SKM-1 treated with dmso at 0.1 percent for 144 hours (cell line): ENCODE data around the gene TRIP10.

Experiments used
- DNase-seq: peaks from one replicate; lab custom pipeline; 2025; ENCODE audit not compliant: unreplicated experiment; lab: John Stamatoyannopoulos, UW

Gene TRIP10

GRCh38 chr19:6725513-6726231 lies 13.8 kb upstream of the TRIP10 start:
- DNase-seq = no peak

DNA sequence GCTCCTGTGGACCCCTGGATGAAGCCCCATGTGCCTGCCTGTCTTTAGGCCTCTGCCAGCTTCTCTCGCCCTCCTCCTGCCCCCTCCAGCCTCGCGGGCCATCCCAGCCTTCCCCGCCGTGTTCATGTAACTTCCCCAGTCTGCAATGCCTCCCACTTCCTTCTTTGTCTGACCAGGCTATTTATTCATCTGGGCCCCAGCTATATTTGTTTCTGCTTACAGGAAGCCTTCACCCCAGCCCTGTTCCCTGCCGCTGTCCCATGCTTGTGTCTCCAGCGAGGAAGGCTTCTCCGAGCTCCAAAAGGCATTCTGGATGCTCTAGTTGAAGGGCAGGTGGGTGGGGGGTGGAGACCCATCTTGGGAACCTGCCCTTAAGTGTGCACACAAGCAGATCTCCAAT lies 11.1 kb upstream of the TRIP10 start:
- DNase-seq = peak; percentile 81

DNA sequence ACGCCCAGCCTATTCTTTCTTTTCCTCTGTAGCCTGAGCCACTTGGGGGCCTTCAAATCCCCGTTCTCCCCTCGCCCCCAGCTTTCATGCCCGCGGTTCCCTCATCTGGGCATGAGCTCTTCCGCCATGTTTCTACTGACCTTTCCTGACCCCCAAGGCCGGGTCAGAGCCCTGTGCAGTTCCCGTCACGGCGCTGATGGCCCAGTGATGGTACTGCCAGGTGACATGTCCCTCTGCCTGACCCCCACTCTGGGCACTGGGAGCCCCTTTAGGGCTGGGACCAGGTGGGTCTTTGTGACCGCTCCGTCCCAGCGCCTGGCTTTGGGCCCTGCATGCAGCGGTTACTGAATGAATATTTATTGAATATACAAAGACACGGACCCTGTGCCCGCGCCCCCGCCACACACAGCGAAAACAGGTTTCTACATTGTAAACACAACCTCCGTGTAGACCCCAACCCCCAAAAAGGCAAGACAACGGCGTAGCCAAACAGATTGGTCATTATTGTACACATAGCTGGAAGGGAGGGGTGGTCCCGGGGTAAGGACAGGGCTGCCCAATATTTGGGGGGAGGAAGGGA lies 9.8 kb upstream of the TRIP10 start:
- no peak for DNase-seq

GRCh38 chr19:6730153-6730804 lies 9.2 kb upstream of the TRIP10 start:
- DNase-seq = peak; percentile 15

DNA sequence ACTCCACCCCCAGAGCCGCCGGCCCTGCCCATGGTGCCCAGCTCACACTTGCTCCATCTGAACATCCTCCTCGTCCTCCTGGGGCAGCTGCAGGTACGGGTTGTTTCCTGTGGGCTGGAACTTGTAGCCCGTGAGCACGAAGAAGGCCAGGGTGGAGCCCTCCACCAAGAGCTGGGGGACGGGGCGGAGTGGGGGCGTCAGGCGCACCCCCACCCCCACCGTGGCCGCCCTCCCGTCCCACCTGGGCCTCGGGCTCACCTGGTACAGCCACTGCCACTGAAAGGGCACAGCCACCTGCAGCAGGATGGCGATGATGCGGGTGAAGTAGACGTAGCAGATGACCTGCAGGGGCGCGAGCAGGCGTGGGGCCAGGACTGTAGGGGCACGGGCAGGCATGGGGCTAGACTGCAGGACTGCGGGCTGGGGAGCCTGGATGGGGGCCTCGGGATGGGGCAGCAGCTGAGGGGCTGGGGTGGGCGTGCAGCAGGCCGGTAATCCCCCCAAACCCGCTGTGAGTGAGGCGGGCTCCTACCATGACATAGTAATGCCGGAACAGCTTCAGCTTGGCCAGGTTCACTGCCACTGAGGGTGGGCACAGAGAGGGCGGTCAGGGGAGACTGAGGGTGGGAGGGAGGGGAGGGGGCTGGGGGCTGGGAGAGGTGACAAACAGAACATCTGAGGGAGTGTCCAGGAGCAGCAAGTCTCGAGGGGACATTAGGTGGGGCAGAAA lies 8.4 kb upstream of the TRIP10 start:
- DNase-seq = no peak

GRCh38 chr19:6731822-6732221 lies 7.7 kb upstream of the TRIP10 start:
- no peak for DNase-seq

GRCh38 chr19:6732803-6733337 lies 6.6 kb upstream of the TRIP10 start:
- DNase-seq = no peak

- DNase-seq = no peak
Observed at GRCh38 chr19:6733338-6734095, 6.0 kb upstream of the TRIP10 start.

- no peak for DNase-seq
Observed at GRCh38 chr19:6734096-6734696, 5.3 kb upstream of the TRIP10 start.

DNA sequence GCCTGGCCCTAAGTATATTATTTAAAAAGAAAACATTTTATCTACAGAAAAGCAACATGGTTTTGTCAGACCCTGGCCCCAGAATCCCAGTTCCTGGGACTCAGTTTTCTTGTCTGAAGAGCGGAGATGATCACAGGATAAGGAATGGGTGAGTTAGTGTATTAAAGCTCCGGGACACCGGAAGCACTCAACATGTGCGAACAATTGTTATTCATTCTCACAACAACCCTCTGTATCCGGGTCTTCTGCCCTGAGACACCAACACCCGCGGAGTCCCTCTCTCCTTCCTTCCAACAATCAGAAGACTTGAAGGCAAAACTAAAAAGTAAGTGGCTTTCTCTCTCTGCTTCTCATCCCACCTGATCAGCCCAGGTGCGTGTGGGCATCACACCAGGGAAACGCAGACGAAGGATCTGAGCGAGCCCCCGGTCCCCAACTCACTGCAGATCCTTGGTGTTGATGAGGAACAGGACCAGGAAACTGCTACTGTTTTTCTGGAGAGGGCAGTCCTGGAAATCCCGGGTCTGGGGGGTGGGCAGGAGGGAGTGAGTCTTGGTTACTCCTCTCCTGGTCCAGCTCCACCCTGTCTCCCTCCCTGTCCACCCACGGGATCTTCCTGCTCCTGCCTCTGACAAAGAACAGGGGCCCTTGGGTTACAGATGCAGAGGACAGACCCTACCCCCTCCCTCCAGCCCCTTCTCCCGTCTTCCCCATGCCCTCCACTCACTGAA lies 4.1 kb upstream of the TRIP10 start:
- no peak for DNase-seq

DNA sequence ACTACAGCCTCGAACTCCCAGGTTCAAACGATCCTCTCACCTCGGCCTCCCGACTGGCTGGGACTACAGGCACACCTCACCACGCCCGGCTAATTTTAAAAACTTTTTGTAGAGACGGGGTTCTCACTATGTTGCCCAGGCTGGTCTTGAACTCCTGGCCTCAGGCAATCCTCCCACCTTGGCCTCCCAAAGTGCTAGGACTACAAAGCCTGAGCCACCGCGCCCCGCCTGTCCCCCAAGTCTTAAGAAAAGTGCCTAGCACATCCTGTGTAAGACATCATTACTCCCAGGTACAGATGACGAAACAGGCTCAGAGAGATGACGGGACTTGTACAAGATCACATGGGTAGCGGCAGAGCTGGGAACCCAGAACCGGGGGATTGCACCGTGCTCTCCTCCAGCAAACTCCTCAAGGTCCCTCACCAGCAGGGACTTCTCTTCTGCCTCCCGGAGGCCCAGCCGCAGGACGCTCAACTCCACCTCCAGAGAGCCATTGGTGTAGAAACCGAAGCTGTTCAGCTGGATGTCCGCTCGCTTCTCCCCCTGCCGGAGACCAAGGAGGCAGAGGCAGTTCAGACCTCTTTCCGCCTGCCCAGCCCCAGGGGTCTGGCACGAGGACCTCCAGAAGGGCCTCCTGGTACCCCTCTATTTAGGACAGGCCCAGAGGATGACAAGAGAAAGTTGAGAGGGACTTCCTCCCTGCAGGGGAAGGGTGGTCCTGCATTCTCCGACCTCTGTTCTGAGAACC lies 3.1 kb upstream of the TRIP10 start:
- peak; percentile 84 for DNase-seq

DNA sequence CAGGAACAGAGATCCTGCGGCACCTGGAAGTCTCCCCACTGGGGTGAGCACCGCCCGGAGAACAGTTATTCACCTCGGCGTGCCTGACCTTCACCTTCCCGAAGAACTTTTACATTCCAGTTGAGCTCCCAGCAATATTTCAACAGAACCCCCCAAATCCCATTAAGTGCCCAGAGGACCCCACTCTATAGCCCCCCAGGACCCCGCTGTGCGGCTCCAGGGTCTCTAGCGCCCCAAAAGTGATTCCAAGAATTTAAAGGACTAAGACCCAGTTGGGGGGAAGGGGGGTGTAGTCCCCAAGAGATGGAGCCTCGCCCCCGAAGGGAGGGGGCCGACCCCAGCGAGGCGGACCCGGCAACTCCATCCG lies 2.6 kb upstream of the TRIP10 start:
- no peak for DNase-seq

DNA sequence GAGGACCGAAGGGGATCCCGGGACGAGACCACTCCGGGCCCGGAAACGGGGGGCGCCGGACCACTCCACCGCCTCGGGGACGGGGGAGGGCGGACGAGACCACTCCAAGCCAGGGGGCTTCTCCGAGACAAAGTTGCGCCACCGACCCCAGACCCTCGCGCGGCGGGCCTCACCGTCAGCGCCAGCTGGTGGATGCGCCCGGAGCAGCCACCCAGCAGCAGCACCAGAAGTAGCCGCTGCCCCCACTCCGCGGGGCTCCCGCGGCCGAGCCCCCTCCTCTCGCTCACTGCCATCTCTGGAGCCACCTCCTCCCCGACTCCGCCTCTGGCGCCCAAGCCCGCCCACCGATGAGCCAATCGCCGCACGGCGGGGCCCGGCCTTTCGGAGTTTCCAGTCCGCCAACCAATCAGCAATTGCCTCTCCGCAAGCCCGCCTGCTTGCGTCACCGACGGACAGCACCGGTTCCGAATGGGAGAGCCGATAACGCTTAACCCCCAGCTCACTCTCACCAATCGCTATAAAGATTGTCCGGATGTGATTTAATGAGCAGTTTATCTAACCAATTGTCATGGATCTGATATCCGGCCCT lies 2.1 kb upstream of the TRIP10 start, which contains the start of gene GPR108:
GPR108 (minus strand) TSS at position 297 of the 589 bp plus-strand sequence; CDS start at position 293, 4 bp downstream.
- peak; percentile 100 for DNase-seq

DNA sequence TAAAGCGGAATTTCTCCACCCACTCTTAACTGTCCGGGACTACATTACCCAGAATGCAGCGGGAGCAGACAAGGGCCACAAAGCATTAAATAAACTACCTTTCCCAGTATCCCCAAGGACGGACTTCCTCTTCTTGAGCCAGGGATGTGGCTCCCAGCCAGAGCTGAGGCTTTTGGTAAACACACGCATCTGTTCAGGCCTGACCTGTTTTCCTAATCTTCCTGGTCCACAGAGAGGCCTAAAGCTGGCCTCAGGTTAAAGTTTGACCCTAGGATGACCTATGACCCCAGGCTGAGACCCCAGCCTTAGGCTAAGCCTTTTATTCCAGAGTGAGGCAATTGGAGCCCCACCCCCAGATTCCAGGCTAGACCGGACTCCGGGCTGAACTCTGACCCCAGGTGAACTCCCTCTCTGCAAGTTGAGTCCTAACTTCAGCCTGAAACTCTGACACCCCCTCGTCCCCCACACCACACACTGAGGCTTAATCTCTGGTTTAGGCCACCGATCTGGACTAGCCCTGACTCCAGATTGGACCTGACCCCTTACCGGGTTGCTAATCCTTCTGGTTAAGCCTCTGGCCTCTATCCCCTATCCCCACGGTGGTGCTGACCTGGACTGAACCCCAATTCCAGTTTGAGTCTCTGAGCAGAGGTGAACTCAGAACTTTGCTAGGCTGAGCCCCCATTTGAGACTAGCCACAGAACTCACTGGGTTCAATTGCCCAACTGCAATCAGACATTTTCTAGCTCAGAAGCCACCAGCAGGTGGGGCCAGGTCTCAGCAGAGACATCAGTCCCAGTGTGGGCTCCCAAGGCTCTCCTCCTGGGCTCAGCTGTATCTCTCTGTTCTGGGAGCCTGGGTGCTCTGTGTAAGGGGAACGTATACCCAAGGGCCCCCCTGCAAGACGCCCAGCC lies 1.4 kb upstream of the TRIP10 start:
- DNase-seq = peak; percentile 73

DNA sequence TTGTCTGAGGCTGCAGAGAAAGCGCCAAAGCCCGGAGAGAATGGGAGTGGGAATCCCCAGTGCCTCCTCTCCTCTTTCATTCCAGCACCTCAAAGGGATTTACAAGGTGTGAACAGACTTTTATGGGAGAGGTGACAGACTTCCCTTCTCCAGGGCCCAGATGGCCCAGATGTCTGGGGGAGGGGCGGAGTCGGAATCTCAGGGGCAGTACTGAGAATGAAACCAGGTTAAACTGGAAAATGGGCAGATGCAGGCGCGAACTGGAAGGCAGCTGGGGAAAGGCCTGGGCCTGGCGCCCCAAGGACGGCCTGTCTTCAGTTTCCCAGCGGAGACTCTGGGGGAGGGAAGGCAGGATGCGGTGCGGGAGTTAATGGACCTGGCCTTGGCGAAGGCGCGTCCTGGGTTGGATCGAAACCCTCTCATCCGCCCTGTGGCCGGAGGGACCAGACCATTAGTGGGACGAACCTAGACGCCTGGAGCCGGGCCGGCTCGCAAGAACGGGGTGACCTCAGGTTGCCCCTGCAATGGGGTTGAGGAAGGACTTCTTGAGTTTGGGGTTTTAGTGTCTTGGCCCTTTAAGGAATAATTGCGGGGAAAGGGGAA lies 592 bp upstream of the TRIP10 start:
- peak; percentile 45 for DNase-seq

DNA sequence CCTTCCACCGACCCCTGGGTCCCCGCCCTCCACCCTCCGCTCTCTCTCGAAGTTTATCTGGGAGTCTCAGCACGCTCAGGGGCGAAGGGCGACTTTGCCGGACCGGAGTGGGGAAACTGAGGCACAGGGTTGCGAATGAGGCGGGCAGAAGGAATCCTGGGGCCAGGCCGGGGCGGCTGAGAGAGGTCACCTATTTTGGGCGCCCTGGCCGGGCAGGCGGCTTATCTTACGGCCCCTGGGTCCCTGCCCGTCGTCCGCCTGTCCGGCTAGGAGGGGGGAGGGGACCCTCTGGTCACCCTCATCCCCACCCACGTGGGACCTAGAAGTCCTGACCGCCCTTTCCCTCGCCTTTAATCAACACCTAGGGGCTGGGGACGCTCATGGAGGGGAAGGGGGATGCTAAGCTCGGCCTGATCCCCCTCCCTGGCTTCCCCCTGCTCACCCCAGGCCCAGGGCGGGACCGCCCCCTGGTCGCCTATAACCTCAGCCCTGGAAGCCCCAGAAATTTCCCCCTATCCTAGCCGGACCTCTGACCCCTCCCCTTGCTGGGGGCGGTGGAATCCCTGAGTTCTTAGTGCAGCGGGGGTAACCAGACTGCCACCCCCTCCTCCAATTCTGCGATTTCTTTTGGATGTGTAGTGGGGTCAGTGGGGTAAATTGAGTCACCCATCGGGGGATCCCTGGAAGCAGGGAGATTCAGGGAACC lies 556 bp downstream of the TRIP10 start:
- no peak for DNase-seq
